Small intestine (tissue), 7 donors: ENCODE measurements around the gene TLR9. TPM values are rescaled to one million over a fixed set of nuclear protein-coding genes. Genes with fewer than 3 reads are reported as not detected.
A peak's percentile ranks its signal among the peaks of the same experiment; 100 is the strongest.

Source experiments
- DNase-seq, 2 donors: peaks; one replicate each; pipeline versions ENCODE4 v3.0.0 to v3.0.0-alpha.2; 2013
- FAIRE-seq: peaks from 2 replicates; lab custom pipeline; 2012; peaks lifted over from hg19 to GRCh38; lab: Jason Lieb, UNC
- H3K27ac ChIP-seq, 3 donors: one replicate each; pipeline ENCODE4 v1.5.1; 2013; ENCODE audit warnings: low read length in 2 of 3, mild to moderate bottlenecking in 2 of 3, control low read depth in 1 of 3, inconsistent platforms in 1 of 3, low read depth in 1 of 3, moderate library complexity in 1 of 3
- H3K27me3 ChIP-seq, 3 donors: one replicate each; pipeline ENCODE4 v1.6.1; 2013; ENCODE audit warnings: low read length in 3 of 3, inconsistent platforms in 1 of 3; ENCODE audit not compliant: control insufficient read depth in 3 of 3, insufficient read depth in 3 of 3
- H3K36me3 ChIP-seq, 3 donors: one replicate each; pipeline ENCODE4 v1.6.1; 2013; ENCODE audit warnings: low read length in 3 of 3, inconsistent platforms in 1 of 3, low read depth in 1 of 3, mild to moderate bottlenecking in 1 of 3, moderate library complexity in 1 of 3; ENCODE audit not compliant: control insufficient read depth in 3 of 3, insufficient read depth in 2 of 3
- H3K4me1 ChIP-seq, 3 donors: one replicate each; pipeline ENCODE4 v1.6.1; 2013; ENCODE audit warnings: low read length in 2 of 3, inconsistent platforms in 1 of 3, low read depth in 1 of 3, mild to moderate bottlenecking in 1 of 3, moderate library complexity in 1 of 3; ENCODE audit not compliant: control insufficient read depth in 3 of 3, insufficient read depth in 2 of 3
- H3K4me3 ChIP-seq, 3 donors: one replicate each; pipeline ENCODE4 v1.5.1; 2013; ENCODE audit warnings: low read length in 3 of 3, control low read depth in 1 of 3, inconsistent platforms in 1 of 3, low read depth in 1 of 3, mild to moderate bottlenecking in 1 of 3, moderate library complexity in 1 of 3
- H3K9me3 ChIP-seq, 2 donors: one replicate each; pipeline ENCODE4 v1.6.1; 2013; ENCODE audit warnings: low read depth in 1 of 2, low read length in 1 of 2; ENCODE audit not compliant: control insufficient read depth in 2 of 2, insufficient read depth in 1 of 2
- WGBS, 3 donors: extraction: QIAGEN DNeasy Blood & Tissue Kit; methylation state at CpG; one replicate each; pipeline ENCODE4 v1.1.7; 2013; 5-methylcytosine and 5-hydroxymethylcytosine counted together
- polyA plus RNA-seq, 4 donors: library from polyadenylated mRNA; stranded (reverse) in 3 of 4; unstranded in 1 of 4; fragments of 200-250 nt in 3 of 4; fragments of 120-200 nt in 1 of 4; gene quantifications; one replicate each; pipeline versions ENCODE4 v1.2.1 to v1.2.3, GENCODE V29; 2013
- donor health status: healthy with polysubstance abuse.
- donor health status: control.
- donor health status: control.
- donor health status: Bipolar disorder and iron deficiency.
- donor health status: healthy.

Gene TLR9
- polyA plus RNA-seq, 4 donors, result 0.12 to 0.30 TPM; not detected in 2

GRCh38 chr3:52176951-52177700 lies 48.3 kb downstream of the TLR9 start:
- Histone ChIP-seq H3K27ac (no peak overlapping the region), H3K27me3 (no peaks in the 10 kb centered on the region), H3K4me3 (no peak overlapping the region), H3K36me3 (no peaks in the 10 kb centered on the region), H3K9me3 (no peaks in the 10 kb centered on the region), H3K4me1 (peaks cover 0 to 2% (median 0%) of the 10 kb centered on the region in 3 donors)
- DNase-seq (no peak), FAIRE-seq (no peak)
- WGBS, 3 donors, result 77 to 88% (median 80%) methylated on average over 15 of the region's 15 CpGs

- Histone ChIP-seq H3K4me1 (peaks cover 0 to 8% (median 0%) of the 10 kb centered on the region in 3 donors), H3K4me3 (no peak overlapping the region), H3K27me3 (no peaks in the 10 kb centered on the region), H3K36me3 (no peaks in the 10 kb centered on the region), H3K27ac (no peak overlapping the region), H3K9me3 (no peaks in the 10 kb centered on the region)
- FAIRE-seq (no peak), DNase-seq (no peak)
- 83 to 84% (median 84%) methylated on average over 8 of the region's 8 CpGs for WGBS, 3 donors
Observed at GRCh38 chr3:52176180-52176752, 49.2 kb downstream of the TLR9 start.

GRCh38 chr3:52175416-52176179 lies 49.8 kb downstream of the TLR9 start:
- FAIRE-seq, result no peak
- H3K27ac ChIP-seq, result no peak overlapping the region
- DNase-seq, result no peak
- H3K4me3 ChIP-seq, result no peak overlapping the region
- peaks cover 0 to 3% (median 0%) of the 10 kb centered on the region in 3 donors for H3K36me3 ChIP-seq
- no peaks in the 10 kb centered on the region for H3K27me3 ChIP-seq
- WGBS, 3 donors, result 86 to 92% (median 91%) methylated on average over 13 to 14 of the region's 14 CpGs
- H3K9me3 ChIP-seq, result no peaks in the 10 kb centered on the region
- H3K4me1 ChIP-seq, result peaks cover 0 to 8% (median 0%) of the 10 kb centered on the region in 3 donors

GRCh38 chr3:52174896-52175295 lies 50.5 kb downstream of the TLR9 start:
- H3K36me3 ChIP-seq, result peaks cover 0 to 3% (median 0%) of the 10 kb centered on the region in 3 donors
- DNase-seq (no peak), FAIRE-seq (no peak)
- no peaks in the 10 kb centered on the region for H3K27me3 ChIP-seq
- 81 to 86% (median 83%) methylated on average over 9 of the region's 9 CpGs for WGBS, 3 donors
- H3K9me3 ChIP-seq, result no peaks in the 10 kb centered on the region
- no peak overlapping the region for H3K27ac ChIP-seq
- H3K4me1 ChIP-seq, result peaks cover 0 to 8% (median 0%) of the 10 kb centered on the region in 3 donors
- no peak overlapping the region for H3K4me3 ChIP-seq

- Histone ChIP-seq H3K4me3 (no peak overlapping the region), H3K9me3 (no peaks in the 10 kb centered on the region), H3K27ac (no peak overlapping the region), H3K4me1 (peaks cover 0 to 8% (median 0%) of the 10 kb centered on the region in 3 donors), H3K27me3 (no peaks in the 10 kb centered on the region), H3K36me3 (peaks cover 0 to 3% (median 0%) of the 10 kb centered on the region in 3 donors)
- FAIRE-seq (no peak), DNase-seq (no peak)
- WGBS, 3 donors, result 93 to 97% (median 94%) methylated on average over 1 of the region's 1 CpG
Observed at GRCh38 chr3:52173101-52173500, 52.3 kb downstream of the TLR9 start.

- DNase-seq (no peak), FAIRE-seq (no peak)
- no peak overlapping the region for H3K4me3 ChIP-seq
- no peaks in the 10 kb centered on the region for H3K9me3 ChIP-seq
- WGBS, 3 donors, result 88 to 99% (median 90%) methylated on average over 5 of the region's 5 CpGs
- H3K27ac ChIP-seq, result no peak overlapping the region
- peaks cover 0 to 8% (median 0%) of the 10 kb centered on the region in 3 donors for H3K4me1 ChIP-seq
- H3K36me3 ChIP-seq, result peaks cover 0 to 3% (median 0%) of the 10 kb centered on the region in 3 donors
- H3K27me3 ChIP-seq, result no peaks in the 10 kb centered on the region
Observed at GRCh38 chr3:52172262-52172757, 53.1 kb downstream of the TLR9 start.

- Histone ChIP-seq H3K9me3 (no peaks in the 10 kb centered on the region), H3K36me3 (peaks cover 0 to 3% (median 0%) of the 10 kb centered on the region in 3 donors), H3K27ac (peak overlapping the region in 2 of 3 donors; percentile 11 to 38), H3K4me1 (peaks cover 0 to 8% (median 0%) of the 10 kb centered on the region in 3 donors), H3K27me3 (no peaks in the 10 kb centered on the region), H3K4me3 (no peak overlapping the region)
- FAIRE-seq (no peak), DNase-seq (peak in 1 of 2 donors; percentile 62)
- WGBS, 3 donors, result 44 to 68% (median 45%) methylated on average over 3 of the region's 3 CpGs
Observed at GRCh38 chr3:52171514-52172261, 53.8 kb downstream of the TLR9 start.
